Glutamatergic neuron (in vitro differentiated cells): ENCODE results near the gene RASA3. TPM values are rescaled to one million over a fixed set of nuclear protein-coding genes. Genes with fewer than 3 reads are reported as not detected.
"Not testable (repeated sequence)": the region's sequence is repeated elsewhere in the genome, so short reads cannot be mapped to it uniquely, and the experiment has no call there.

Experiments used
- DNase-seq: peaks from one replicate; pipeline ENCODE4 v3.0.0; 2022
- H3K27ac Mint-ChIP-seq: one replicate; pipeline ENCODE4 v1.8.0; 2020; ENCODE audit warnings: mild to moderate bottlenecking, mixed read lengths, inconsistent platforms; ENCODE audit not compliant: unreplicated experiment
- H3K27me3 Mint-ChIP-seq: one replicate; pipeline ENCODE4 v1.8.0; 2020; ENCODE audit warnings: mild to moderate bottlenecking, moderate library complexity, mixed read lengths, inconsistent platforms; ENCODE audit not compliant: unreplicated experiment
- H3K36me3 Mint-ChIP-seq: one replicate; pipeline ENCODE4 v1.8.0; 2020; ENCODE audit warnings: mild to moderate bottlenecking, mixed read lengths, inconsistent platforms; ENCODE audit not compliant: unreplicated experiment
- H3K4me1 Mint-ChIP-seq: one replicate; pipeline ENCODE4 v1.8.0; 2020; ENCODE audit warnings: mild to moderate bottlenecking, low read depth, mixed read lengths, inconsistent platforms; ENCODE audit not compliant: unreplicated experiment
- H3K4me3 Mint-ChIP-seq: one replicate; pipeline ENCODE4 v1.8.0; 2020; ENCODE audit warnings: mild to moderate bottlenecking, mixed read lengths, inconsistent platforms; ENCODE audit not compliant: unreplicated experiment
- H3K9me3 Mint-ChIP-seq: one replicate; pipeline ENCODE4 v1.8.0; 2020; ENCODE audit warnings: mild to moderate bottlenecking, moderate library complexity, mixed read lengths, inconsistent platforms; ENCODE audit not compliant: unreplicated experiment
- total RNA-seq: library from RNA; stranded (reverse); fragmentation: NEBNext Ultra II Directional; extraction: Animal tissue kit (Norgen Biotek cat#: 25700); gene quantifications from one replicate; pipeline ENCODE4 v1.2.1, GENCODE V29; 2021; ENCODE audit not compliant: unreplicated experiment
- TF ChIP-seq, protein P1 (sequence below): fragments of 200-600 bp; sonication (generic); IDR thresholded peaks from one replicate; pipeline ENCODE4 v1.5.0; 2021; ENCODE audit not compliant: partially characterized antibody, unreplicated experiment

RASA3 gene
- total RNA-seq, 1 donor from 2014 or later: 15.2 TPM

DNA sequence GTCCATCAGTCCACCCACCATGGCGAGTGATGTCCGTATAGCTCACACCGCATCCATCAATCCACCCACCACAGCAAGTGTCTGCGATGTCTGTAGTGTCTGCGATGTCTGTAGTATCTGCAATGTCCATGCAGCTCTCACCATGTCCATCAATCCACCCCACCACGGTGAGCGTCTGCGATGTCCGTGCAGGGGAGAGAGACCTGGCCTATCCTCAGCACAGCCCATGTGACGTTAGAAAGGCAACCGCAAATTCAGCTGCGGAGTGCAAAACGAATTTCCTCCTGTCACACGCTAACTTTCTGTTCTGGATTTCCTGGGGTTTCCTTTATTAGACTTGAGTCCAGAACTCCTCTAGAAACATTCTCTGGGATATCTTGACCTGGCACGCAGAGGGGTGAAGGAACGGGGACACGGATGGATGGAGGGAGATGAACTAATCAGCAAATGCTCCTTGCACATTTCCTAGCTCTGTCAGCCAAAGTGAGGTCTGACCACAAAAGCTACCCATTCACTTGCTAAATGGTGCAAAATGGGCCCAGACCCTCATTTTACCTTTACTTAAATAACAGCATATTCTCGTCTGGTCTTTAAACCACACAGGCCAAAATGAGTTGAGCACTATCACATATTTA is 18.3 kb downstream of the RASA3 start:
- TF ChIP-seq, protein P1, sequence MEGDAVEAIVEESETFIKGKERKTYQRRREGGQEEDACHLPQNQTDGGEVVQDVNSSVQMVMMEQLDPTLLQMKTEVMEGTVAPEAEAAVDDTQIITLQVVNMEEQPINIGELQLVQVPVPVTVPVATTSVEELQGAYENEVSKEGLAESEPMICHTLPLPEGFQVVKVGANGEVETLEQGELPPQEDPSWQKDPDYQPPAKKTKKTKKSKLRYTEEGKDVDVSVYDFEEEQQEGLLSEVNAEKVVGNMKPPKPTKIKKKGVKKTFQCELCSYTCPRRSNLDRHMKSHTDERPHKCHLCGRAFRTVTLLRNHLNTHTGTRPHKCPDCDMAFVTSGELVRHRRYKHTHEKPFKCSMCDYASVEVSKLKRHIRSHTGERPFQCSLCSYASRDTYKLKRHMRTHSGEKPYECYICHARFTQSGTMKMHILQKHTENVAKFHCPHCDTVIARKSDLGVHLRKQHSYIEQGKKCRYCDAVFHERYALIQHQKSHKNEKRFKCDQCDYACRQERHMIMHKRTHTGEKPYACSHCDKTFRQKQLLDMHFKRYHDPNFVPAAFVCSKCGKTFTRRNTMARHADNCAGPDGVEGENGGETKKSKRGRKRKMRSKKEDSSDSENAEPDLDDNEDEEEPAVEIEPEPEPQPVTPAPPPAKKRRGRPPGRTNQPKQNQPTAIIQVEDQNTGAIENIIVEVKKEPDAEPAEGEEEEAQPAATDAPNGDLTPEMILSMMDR: no peak
- DNase-seq: no peak
- H3K27ac Mint-ChIP-seq: peak overlapping the region; percentile 52
- no peaks in the 10 kb centered on the region for H3K36me3 Mint-ChIP-seq
- H3K9me3 Mint-ChIP-seq: peaks cover 13% of the 10 kb centered on the region
- H3K4me3 Mint-ChIP-seq: no peak overlapping the region
- H3K27me3 Mint-ChIP-seq: peaks cover 10% of the 10 kb centered on the region
- H3K4me1 Mint-ChIP-seq: peaks cover 46% of the 10 kb centered on the region

GRCh38 chr13:114113395-114113794 is 19.0 kb downstream of the RASA3 start:
- Mint-ChIP-seq H3K27ac (peak overlapping the region; percentile 74), H3K27me3 (peaks cover 11% of the 10 kb centered on the region), H3K4me1 (peaks cover 44% of the 10 kb centered on the region), H3K9me3 (peaks cover 11% of the 10 kb centered on the region)
- H3K4me3 Mint-ChIP-seq, H3K36me3 Mint-ChIP-seq, DNase-seq: not testable (repeated sequence)

- no peak overlapping the region for H3K4me3 Mint-ChIP-seq
- H3K4me1 Mint-ChIP-seq: peaks cover 46% of the 10 kb centered on the region
- no peak for DNase-seq
- TF ChIP-seq, protein P1: no peak
- peaks cover 15% of the 10 kb centered on the region for H3K27me3 Mint-ChIP-seq
- no peaks in the 10 kb centered on the region for H3K36me3 Mint-ChIP-seq
- H3K27ac Mint-ChIP-seq: peak overlapping the region; percentile 74
- peaks cover 9% of the 10 kb centered on the region for H3K9me3 Mint-ChIP-seq
Observed at GRCh38 chr13:114112826-114113322, 19.5 kb downstream of the RASA3 start.

DNA sequence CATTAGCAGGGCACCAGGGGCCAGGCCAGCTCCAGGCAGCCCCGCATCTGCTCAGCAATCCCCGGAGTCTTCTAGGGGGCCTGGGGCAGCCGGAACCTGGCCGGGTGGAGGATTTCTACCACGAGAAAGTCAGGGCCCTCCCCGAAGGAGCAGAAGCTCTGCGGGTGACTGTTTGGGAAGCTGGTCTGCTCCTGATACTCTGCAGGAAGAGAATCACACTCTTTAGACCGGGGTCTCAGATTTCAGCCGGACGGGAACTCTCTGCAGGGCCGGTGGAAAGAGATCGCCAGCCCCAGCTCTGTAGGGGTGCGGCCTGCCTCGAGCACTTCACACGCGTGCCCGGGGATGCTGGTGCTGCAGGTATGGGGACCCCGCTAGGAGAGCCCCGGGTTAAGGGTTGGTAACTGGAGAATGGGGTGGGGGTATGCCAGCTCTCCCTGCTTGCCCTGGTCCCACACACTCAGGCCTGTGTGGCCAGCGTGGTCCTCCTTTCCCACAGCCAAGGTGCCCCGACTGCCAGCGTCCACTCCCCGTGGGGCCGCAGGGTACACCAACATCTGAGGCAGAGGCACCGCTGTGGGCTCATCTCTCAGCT is 20.1 kb downstream of the RASA3 start:
- TF ChIP-seq, protein P1: no peak
- no peak for DNase-seq
- no peak overlapping the region for H3K4me3 Mint-ChIP-seq
- H3K27ac Mint-ChIP-seq: peak overlapping the region; percentile 28
- H3K4me1 Mint-ChIP-seq: peaks cover 46% of the 10 kb centered on the region
- peaks cover 15% of the 10 kb centered on the region for H3K27me3 Mint-ChIP-seq
- H3K9me3 Mint-ChIP-seq: peaks cover 9% of the 10 kb centered on the region
- no peaks in the 10 kb centered on the region for H3K36me3 Mint-ChIP-seq

DNA sequence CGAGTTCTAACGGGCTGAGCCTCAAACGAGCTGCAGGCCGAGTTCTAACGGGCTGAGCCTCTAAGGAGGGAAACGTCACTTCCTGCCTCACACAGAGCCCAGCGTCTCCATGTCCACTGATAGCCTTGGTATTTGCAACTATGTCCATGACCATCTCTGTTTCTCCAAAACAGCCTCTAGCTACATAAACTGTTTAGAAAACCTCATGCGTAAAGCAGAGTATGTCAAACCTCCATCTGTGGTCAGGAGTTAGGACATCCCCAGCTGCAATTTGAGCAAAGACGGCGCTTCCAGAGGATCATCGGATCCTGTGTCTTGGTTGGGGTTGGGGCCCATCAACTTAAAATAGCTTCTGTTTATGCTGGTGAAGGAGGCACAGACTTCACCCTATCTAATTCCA is 20.8 kb downstream of the RASA3 start:
- H3K4me1 Mint-ChIP-seq: peaks cover 46% of the 10 kb centered on the region
- H3K9me3 Mint-ChIP-seq: peaks cover 9% of the 10 kb centered on the region
- no peak overlapping the region for H3K4me3 Mint-ChIP-seq
- H3K27ac Mint-ChIP-seq: peak overlapping the region; percentile 35
- H3K27me3 Mint-ChIP-seq: peaks cover 14% of the 10 kb centered on the region
- TF ChIP-seq, protein P1: no peak
- no peaks in the 10 kb centered on the region for H3K36me3 Mint-ChIP-seq
- no peak for DNase-seq

DNA sequence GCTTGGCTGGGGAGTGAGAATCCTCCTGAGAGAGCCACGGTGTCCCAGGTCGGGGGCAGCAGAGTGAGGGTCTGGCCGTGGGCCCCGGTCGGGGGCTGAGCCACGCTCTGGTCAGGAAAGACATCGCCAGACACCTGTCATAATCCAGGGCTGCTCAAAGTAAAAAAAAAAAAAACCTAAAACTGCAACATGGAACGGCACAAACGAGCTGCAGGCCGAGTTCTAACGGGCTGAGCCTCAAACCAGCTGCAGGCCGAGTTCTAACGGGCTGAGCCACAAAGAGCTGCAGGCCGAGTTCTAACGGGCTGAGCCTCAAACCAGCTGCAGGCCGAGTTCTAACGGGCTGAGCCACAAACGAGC is 21.6 kb downstream of the RASA3 start:
- not testable (repeated sequence) for H3K9me3 Mint-ChIP-seq, H3K36me3 Mint-ChIP-seq, H3K4me3 Mint-ChIP-seq, DNase-seq
- H3K27ac Mint-ChIP-seq: peak overlapping the region; percentile 48
- peaks cover 46% of the 10 kb centered on the region for H3K4me1 Mint-ChIP-seq
- H3K27me3 Mint-ChIP-seq: peaks cover 13% of the 10 kb centered on the region
